Measurements from ENCODE around the gene CLEC20A. TPM values are rescaled to one million over a fixed set of nuclear protein-coding genes. Genes with fewer than 3 reads are reported as not detected.

The CLEC20A gene
- total RNA-seq (0.48 TPM), polyA plus RNA-seq (0.23 TPM)

GRCh38 chr1:178496410-178497135 lies at the start of gene CLEC20A:
Gene CLEC20A, minus strand, starts transcription at chr1:178496964. Its CDS starts 25 bp downstream, at chr1:178496939.
- WGBS: 95% methylated on average over 26 of the region's 26 CpGs
- Histone ChIP-seq H3K4me1 (ENCODE audit: insufficient read depth) (no peaks in the 10 kb centered on the region), H3K4me3 (ENCODE audit: low read depth, low read length) (no peak within 1 kb of the TSS), H3K36me3 (ENCODE audit: insufficient read depth) (no peaks in the 10 kb centered on the region), H3K27ac (ENCODE audit: low read depth) (no peak within 1 kb of the TSS)
- DNase-seq (ENCODE audit: extremely low spot score): no peak

- DNase-seq (ENCODE audit: extremely low spot score): no peak
- Histone ChIP-seq H3K36me3 (ENCODE audit: insufficient read depth) (no peaks in the 10 kb centered on the region), H3K4me3 (ENCODE audit: low read depth, low read length) (no peak overlapping the region), H3K27ac (ENCODE audit: low read depth) (no peak overlapping the region), H3K4me1 (ENCODE audit: insufficient read depth) (no peaks in the 10 kb centered on the region)
- WGBS: 82% methylated on average over 9 of the region's 9 CpGs
Measured at GRCh38 chr1:178544531-178544930, 47.8 kb upstream of the CLEC20A start.

GRCh38 chr1:178543290-178543607 lies 46.5 kb upstream of the CLEC20A start:
- Histone ChIP-seq H3K4me3 (ENCODE audit: low read depth, low read length) (peak overlapping the region; percentile 71), H3K27ac (ENCODE audit: low read depth) (no peak overlapping the region), H3K4me1 (ENCODE audit: insufficient read depth) (no peaks in the 10 kb centered on the region), H3K36me3 (ENCODE audit: insufficient read depth) (no peaks in the 10 kb centered on the region)
- no peak for DNase-seq (ENCODE audit: extremely low spot score)
- 12% methylated on average over 10 of the region's 10 CpGs for WGBS

DNA sequence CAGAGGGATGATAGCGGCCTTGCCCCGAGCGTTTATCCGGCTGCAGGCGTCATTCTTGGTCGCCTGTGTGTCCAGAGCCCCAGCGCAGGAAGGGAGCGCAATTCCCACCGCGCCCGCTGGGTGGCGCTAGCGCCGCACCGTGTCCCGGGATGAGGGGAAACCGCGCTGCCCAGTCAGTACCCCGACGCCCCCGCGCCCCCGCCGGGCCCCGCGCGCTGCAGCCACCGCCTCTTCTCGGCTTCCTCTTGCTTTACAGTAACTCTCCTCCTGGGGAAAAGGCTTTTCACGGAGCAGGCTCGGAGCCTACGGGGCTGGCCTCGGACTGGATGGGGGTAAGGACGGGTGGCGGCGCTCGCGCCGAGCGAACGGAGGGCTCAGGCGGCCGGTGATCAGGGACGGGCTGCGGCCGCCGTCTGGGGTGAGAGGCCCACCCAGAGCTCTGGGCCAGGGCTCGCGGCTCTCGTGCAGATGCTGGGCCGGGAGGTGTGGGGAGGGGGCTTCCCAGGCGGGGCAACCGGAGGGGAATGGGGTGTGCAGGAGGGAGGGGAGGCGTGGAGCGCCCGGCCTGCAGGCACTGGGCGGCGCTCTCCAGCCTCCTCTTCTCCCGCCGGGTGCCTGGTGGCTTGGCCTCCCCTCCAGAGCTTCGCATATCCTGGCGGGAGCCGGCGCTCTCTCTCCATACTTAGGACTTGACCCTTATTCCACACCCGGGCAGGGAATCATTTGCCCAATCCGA lies 46.0 kb upstream of the CLEC20A start:
- peak overlapping the region; percentile 71 for H3K4me3 ChIP-seq (ENCODE audit: low read depth, low read length)

GRCh38 chr1:178541829-178542553 lies 45.2 kb upstream of the CLEC20A start:
- Histone ChIP-seq H3K4me1 (ENCODE audit: insufficient read depth) (no peaks in the 10 kb centered on the region), H3K36me3 (ENCODE audit: insufficient read depth) (no peaks in the 10 kb centered on the region), H3K27ac (ENCODE audit: low read depth) (no peak overlapping the region), H3K4me3 (ENCODE audit: low read depth, low read length) (peak overlapping the region; percentile 71)
- 9% methylated on average over 33 of the region's 33 CpGs for WGBS
- DNase-seq (ENCODE audit: extremely low spot score): no peak

More for the DNA sequence above, 46.0 kb upstream of the CLEC20A start:
- peak; percentile 39 for DNase-seq (ENCODE audit: extremely low spot score)
- no peaks in the 10 kb centered on the region for H3K36me3 ChIP-seq (ENCODE audit: insufficient read depth)
- under 1% methylated on average over 66 of the region's 66 CpGs for WGBS
- H3K4me1 ChIP-seq (ENCODE audit: insufficient read depth): no peaks in the 10 kb centered on the region
- H3K27ac ChIP-seq (ENCODE audit: low read depth): no peak overlapping the region

GRCh38 chr1:178541379-178541778 lies 44.6 kb upstream of the CLEC20A start:
- H3K27ac ChIP-seq (ENCODE audit: low read depth): no peak overlapping the region
- no peak for DNase-seq (ENCODE audit: extremely low spot score)
- H3K4me3 ChIP-seq (ENCODE audit: low read depth, low read length): no peak overlapping the region
- H3K36me3 ChIP-seq (ENCODE audit: insufficient read depth): no peaks in the 10 kb centered on the region
- no peaks in the 10 kb centered on the region for H3K4me1 ChIP-seq (ENCODE audit: insufficient read depth)
- 91% methylated on average over 5 of the region's 5 CpGs for WGBS

DNA sequence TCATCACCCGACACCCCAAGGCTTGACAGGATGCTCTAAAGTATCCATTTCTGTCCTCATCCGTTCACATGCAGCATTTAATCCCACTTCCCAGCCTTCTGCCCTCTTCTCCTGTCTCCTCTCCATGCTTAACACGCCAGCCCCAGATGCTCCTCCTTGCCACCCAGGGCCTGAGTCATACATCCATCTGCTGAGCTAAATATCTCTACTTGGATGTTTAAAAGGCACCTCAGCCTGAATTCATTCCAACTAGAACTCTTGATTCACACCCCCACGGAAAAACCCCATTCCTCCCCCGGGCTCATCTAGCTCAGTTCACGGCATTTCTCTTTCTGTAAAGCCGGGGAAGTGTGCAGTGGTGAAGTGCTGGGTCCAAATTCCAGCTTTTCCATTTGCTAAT lies 43.9 kb upstream of the CLEC20A start:
- no peaks in the 10 kb centered on the region for H3K4me1 ChIP-seq (ENCODE audit: insufficient read depth)
- no peak overlapping the region for H3K27ac ChIP-seq (ENCODE audit: low read depth)
- H3K4me3 ChIP-seq (ENCODE audit: low read depth, low read length): no peak overlapping the region
- H3K36me3 ChIP-seq (ENCODE audit: insufficient read depth): no peaks in the 10 kb centered on the region
- 86% methylated on average over 7 of the region's 7 CpGs for WGBS
- no peak for DNase-seq (ENCODE audit: extremely low spot score)

DNA sequence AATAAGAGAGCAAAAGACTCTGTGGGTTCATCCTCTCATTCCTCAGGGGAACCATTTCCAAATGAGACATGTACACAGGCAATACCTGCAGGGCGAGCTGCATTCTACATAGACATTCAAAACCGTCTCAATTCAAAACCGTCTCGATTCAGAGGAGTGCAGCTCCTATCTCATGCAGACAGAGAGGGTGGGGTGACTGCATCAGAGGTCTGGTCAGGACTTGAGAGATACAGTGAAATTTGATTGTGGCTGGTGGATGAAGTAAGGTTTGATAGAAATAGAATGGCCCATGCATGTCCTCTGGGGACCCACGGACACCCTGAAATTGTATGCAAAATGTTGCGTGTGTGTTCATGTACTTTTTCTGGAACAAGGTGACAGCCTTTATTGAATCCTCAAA lies 43.4 kb upstream of the CLEC20A start:
- H3K36me3 ChIP-seq (ENCODE audit: insufficient read depth): no peaks in the 10 kb centered on the region
- 86% methylated on average over 6 of the region's 6 CpGs for WGBS
- no peak overlapping the region for H3K4me3 ChIP-seq (ENCODE audit: low read depth, low read length)
- DNase-seq (ENCODE audit: extremely low spot score): no peak
- H3K27ac ChIP-seq (ENCODE audit: low read depth): no peak overlapping the region
- H3K4me1 ChIP-seq (ENCODE audit: insufficient read depth): no peaks in the 10 kb centered on the region

GRCh38 chr1:178539291-178539690 lies 42.5 kb upstream of the CLEC20A start:
- H3K36me3 ChIP-seq (ENCODE audit: insufficient read depth): no peaks in the 10 kb centered on the region
- no peak overlapping the region for H3K27ac ChIP-seq (ENCODE audit: low read depth)
- no peak for DNase-seq (ENCODE audit: extremely low spot score)
- H3K4me3 ChIP-seq (ENCODE audit: low read depth, low read length): no peak overlapping the region
- H3K4me1 ChIP-seq (ENCODE audit: insufficient read depth): no peaks in the 10 kb centered on the region
- 85% methylated on average over 7 of the region's 7 CpGs for WGBS

GRCh38 chr1:178538192-178538916 lies 41.6 kb upstream of the CLEC20A start:
- no peaks in the 10 kb centered on the region for H3K36me3 ChIP-seq (ENCODE audit: insufficient read depth)
- no peaks in the 10 kb centered on the region for H3K4me1 ChIP-seq (ENCODE audit: insufficient read depth)
- no peak overlapping the region for H3K4me3 ChIP-seq (ENCODE audit: low read depth, low read length)
- DNase-seq (ENCODE audit: extremely low spot score): no peak
- H3K27ac ChIP-seq (ENCODE audit: low read depth): no peak overlapping the region
- WGBS: 67% methylated on average over 9 of the region's 9 CpGs

DNA sequence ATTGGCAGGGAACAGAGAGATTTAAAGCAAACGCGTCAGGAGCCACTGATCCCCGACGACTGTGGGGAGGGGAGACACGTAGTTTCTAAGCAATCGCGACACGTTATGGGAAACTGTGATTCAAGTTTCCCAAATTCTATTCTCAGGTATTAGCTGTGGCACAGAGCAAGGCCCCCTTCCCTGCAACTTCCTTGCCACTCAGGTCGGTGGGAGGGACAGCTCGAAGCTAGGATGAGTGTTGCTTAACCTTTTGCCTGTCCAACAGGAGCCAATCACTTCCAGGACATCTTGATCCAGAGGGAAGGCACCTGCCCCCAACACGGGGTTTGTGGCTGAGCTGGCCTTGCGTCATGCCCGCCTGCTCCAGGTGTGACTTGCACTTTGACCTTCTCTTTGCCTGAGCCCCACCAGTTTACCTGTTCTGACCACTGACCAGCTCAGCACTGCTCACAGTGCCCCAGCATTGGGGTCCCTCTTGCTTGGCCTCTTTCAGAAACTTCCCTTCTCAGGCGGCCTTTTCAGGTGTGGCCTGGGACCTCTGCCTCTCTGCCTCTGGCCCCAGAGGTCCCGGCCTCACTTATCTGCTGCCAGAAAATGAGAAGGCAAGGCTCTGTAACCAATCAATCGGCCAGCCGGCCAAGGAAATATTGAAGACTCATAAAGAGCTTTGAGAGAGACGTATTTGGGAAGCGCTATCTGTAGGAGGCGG lies 40.8 kb upstream of the CLEC20A start:
- H3K4me1 ChIP-seq (ENCODE audit: insufficient read depth): no peaks in the 10 kb centered on the region
- WGBS: 53% methylated on average over 20 of the region's 20 CpGs
- DNase-seq (ENCODE audit: extremely low spot score): no peak
- no peaks in the 10 kb centered on the region for H3K36me3 ChIP-seq (ENCODE audit: insufficient read depth)
- peak overlapping the region; percentile 62 for H3K27ac ChIP-seq (ENCODE audit: low read depth)
- no peak overlapping the region for H3K4me3 ChIP-seq (ENCODE audit: low read depth, low read length)

DNA sequence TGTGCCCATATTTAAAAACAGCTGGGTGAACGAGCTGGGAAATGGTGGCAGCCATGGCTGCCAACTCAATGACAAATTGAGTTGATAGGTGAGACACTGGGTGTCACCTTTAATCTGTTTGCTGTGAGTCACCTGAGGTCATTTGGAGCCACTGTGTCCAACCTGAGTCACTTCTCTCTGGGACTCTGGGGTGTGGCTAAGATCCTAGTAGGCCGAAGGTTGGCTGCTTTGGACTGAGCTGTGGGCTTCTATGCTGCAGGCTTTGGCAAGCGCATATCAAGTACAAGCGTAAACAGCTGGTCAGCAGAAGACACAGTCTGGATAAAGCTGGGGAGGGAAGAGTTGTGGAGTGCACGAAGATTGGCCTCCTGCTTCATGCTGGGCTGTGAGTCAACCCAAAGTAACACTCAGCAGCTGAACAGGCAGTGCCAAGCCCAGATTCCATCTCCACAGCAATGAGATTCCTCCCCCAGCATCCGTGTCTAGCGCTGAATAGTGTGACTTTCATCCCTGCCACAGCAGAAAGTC lies 40.1 kb upstream of the CLEC20A start:
- Histone ChIP-seq H3K4me3 (ENCODE audit: low read depth, low read length) (no peak overlapping the region), H3K36me3 (ENCODE audit: insufficient read depth) (no peaks in the 10 kb centered on the region), H3K4me1 (ENCODE audit: insufficient read depth) (no peaks in the 10 kb centered on the region), H3K27ac (ENCODE audit: low read depth) (peak overlapping the region; percentile 62)
- WGBS: 25% methylated on average over 7 of the region's 7 CpGs
- DNase-seq (ENCODE audit: extremely low spot score): no peak

GRCh38 chr1:178536329-178536728 lies 39.6 kb upstream of the CLEC20A start:
- Histone ChIP-seq H3K36me3 (ENCODE audit: insufficient read depth) (no peaks in the 10 kb centered on the region), H3K4me3 (ENCODE audit: low read depth, low read length) (no peak overlapping the region), H3K4me1 (ENCODE audit: insufficient read depth) (no peaks in the 10 kb centered on the region), H3K27ac (ENCODE audit: low read depth) (no peak overlapping the region)
- 96% methylated on average over 5 of the region's 5 CpGs for WGBS
- no peak for DNase-seq (ENCODE audit: extremely low spot score)

All from urinary bladder (tissue), 4 donors.